Ishikawa (cell line): ENCODE results near the gene ARL8B.

Experiments
- CREB1 ChIP-seq: IDR thresholded peaks from 2 replicates; pipeline ENCODE4 v1.6.1; 2012; ENCODE audit warnings: low read depth
- EGR1 ChIP-seq: IDR thresholded peaks from 2 replicates; pipeline ENCODE4 v1.6.1; 2012
- EP300 ChIP-seq: IDR thresholded peaks from 2 replicates; pipeline ENCODE4 v1.6.1; 2012; ENCODE audit warnings: borderline replicate concordance
- FOXM1 ChIP-seq: IDR thresholded peaks from 2 replicates; pipeline ENCODE4 v1.6.1; 2012; ENCODE audit warnings: low read depth, borderline replicate concordance
- TCF12 ChIP-seq: IDR thresholded peaks from 2 replicates; pipeline ENCODE4 v1.6.1; 2012; ENCODE audit warnings: low read depth
- TEAD4 ChIP-seq: IDR thresholded peaks from 2 replicates; pipeline ENCODE4 v1.6.1; 2012
- YY1 ChIP-seq: IDR thresholded peaks from 2 replicates; pipeline ENCODE4 v1.6.1; 2012; ENCODE audit warnings: low read depth

ARL8B gene

GRCh38 chr3:5227812-5228211 lies 105.7 kb downstream of the ARL8B start:
- TF ChIP-seq EP300 (no peak), FOXM1 (no peak), CREB1 (no peak), EGR1 (no peak), TCF12 (no peak), YY1 (no peak), TEAD4 (no peak)

GRCh38 chr3:5229414-5229813 lies 107.3 kb downstream of the ARL8B start:
- TF ChIP-seq TEAD4 (no peak), EP300 (no peak)
